HG03097 (cell line): ENCODE data around the gene CLASP2.
"Not testable (repeated sequence)": the region's sequence is repeated elsewhere in the genome, so short reads cannot be mapped to it uniquely, and the experiment has no call there.

Source experiments
- ATAC-seq: cut with Tn5 transposase; IDR thresholded peaks from one replicate; pipeline ENCODE4 v1.9.1; 2021; ENCODE audit not compliant: unreplicated experiment, low FRiP score

CLASP2 gene

DNA sequence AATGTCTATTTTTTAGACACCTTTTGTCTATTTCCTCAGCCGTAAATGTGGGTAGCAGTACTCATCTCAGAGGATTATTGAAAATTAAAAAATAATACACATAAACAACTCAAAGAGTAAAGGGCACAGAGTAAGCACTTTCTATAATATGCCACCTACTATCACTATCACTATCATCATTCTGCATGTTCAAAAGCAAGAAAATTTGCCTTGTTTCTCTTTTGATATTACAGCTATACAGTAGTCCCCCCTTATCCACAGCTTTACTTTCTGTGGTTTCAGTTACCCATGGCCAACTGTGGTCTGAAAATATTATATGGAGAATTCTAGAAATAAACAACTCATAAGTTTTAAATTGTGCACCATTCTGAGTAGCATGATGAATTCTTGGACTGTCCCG lies 27.7 kb downstream of the CLASP2 start:
- ATAC-seq = no peak

GRCh38 chr3:33687406-33688010 lies 30.5 kb downstream of the CLASP2 start:
- no peak for ATAC-seq

DNA sequence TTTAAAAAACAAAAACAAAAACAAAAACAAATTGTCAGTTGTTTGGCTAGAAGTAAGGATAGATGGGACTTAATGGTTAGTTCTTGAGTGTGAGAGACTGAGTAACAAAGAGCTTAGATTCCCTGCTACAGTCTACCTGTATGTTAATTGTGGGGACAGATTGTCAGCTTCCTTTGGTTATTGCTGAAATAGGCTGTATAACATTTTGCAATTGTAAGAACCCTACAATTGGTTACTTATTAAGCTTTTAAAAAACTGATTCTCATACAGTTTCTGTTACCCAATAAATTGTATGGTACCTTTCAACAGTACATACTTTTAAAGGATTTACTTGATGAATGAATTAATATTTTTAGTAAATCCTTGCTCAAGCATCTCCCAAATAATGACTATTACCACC lies 35.3 kb downstream of the CLASP2 start:
- no peak for ATAC-seq

- no peak for ATAC-seq
These were observed 36.4 kb downstream of the CLASP2 start for GRCh38 chr3:33681667-33682066.

DNA sequence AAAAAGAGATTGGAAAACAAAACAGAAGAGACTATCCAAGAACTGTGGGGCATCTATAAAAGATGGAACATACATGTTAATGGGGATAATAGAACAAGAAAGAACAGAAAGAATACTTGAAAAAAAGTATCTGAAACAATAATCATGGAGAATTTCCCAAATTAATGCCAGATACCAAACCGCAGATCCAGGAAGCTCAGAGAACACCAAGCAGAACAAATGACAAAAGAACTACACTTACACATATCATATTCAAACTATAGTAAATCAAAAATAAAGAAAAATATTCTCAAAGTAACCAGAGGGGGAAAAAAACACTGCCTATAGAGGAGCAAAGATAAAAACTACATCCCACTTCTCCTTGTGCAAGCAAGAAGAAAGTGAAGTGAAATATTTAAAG lies 40.0 kb downstream of the CLASP2 start:
- ATAC-seq = no peak

DNA sequence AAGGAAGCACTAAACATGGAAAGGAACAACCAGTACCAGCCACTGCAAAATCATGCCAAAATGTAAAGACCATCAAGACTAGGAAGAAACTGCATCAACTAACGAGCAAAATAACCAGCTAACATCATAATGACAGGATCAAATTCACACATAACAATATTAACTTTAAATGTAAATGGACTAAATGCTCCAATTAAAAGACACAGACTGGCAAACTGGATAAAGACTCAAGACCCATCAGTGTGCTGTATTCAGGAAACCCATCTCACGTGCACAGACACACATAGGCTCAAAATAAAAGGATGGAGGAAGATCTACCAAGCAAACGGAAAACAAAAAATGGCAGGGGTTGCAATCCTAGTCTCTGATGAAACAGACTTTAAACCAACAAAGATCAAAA lies 44.6 kb downstream of the CLASP2 start:
- ATAC-seq = not testable (repeated sequence)

DNA sequence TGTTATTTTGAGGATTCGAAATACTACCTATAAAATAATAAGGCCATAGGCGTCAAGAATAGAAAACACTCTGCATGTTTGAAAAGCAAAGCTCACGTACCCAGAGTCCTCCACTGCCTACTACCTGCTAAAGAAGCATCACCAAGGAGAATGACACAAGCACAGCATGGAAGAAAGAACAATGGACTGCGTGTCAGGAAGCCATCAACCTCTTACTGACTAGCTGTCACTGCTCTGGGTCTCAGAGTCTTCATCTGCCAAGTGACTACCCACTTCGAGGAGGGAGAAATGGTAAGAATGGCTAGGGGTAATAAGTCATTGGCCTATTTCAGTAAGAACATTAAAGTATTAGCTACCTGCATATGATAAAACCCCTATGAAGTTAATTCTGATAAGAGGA lies 49.4 kb downstream of the CLASP2 start:
- ATAC-seq = no peak

GRCh38 chr3:33665294-33665693 lies 52.8 kb downstream of the CLASP2 start:
- no peak for ATAC-seq

DNA sequence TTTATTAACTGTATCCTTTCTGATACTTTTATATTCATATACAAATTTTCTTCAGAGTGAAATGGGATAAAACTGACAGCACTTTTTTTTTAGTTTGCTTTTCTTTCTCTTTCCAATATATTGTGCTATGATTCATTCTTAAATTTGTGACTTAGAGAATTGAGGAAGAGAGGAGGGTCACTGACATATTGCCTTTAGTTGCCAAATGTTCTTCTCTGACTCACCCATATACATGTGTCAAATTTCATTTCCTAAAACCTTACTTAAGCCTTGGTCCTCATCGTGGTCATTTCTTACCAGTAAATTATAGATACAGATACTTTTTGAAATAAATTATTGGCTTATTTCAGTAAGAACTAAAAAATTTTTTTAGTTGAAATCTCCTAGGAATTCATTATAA lies 53.9 kb downstream of the CLASP2 start:
- no peak for ATAC-seq

GRCh38 chr3:33663042-33663441 lies 55.0 kb downstream of the CLASP2 start:
- no peak for ATAC-seq

GRCh38 chr3:33659856-33660434 lies 58.1 kb downstream of the CLASP2 start:
- no peak for ATAC-seq

DNA sequence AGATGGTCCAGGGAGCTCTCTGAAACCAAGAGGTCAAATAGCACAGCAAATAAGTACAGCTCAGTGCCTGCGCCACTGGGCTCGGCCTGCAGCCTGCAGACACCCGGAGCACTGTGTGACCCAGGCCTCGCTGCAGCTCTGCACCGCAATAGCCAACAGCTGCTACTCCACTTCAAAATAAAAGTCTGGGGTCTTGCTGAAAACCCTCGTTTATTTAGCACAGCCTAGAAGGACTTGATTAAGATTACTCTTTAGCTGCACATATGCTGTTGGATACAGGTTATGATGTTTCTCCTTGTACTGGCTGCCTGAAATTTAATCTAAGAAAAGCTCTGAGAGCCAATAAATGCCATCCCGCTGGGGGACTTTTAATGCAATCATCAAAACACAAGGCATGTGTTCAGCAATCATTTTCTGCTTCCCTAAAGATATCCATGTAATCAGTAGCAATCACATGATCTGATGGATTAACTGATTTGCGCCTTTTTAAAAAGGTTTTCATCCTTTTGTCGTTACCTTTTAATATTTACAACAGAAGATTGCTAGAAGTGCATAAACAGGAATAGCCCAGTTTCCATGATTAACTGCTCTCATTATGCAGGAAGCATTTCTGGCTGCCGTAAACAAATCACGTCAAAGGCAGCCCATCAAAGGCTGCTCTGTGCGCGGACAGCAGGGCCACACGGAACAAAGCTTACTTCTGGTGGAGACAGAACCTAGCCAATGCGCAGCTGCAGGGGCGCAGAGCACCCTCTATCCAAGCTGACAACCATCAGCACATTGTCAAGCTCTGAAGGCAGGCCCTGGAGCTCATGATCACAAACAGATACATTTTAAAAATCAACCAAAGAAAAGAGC lies 58.8 kb downstream of the CLASP2 start:
- peak; percentile 95 for ATAC-seq

DNA sequence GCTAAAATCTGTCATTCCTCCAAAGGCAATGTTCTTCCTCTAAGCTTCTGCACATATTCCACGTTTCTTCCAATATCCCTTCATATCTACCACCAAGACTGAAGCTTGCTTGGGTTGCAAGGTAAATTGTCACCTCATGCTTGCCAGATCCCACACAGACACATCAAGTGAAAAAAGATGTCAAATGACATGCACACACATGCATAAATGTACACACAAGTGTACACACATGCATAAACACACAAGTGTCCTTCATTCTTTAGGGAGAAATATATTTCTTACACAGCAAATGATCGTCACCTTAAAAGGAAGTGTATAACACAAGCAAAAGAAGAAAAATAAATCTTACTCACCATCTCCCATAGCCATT lies 59.4 kb downstream of the CLASP2 start:
- ATAC-seq = peak; percentile 22

DNA sequence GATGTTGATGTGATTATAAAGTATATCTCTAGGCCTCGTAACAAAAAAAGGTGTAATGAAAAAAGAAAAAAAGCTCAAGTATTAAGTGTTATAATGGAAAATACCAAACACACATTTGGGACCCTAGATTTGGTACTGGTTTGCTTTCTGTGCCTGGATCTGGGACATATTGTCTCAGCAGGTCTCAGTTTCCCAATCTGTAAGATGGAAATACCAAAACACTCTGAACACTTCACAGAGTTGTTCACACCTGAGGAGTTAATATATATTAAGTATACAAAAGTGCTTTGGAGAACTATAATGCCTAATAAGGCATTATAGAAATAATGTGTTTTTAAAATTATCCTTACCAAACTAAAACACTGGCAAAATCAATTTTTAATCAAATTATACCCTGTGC lies 60.0 kb downstream of the CLASP2 start:
- ATAC-seq = no peak

- no peak for ATAC-seq
These were observed 65.3 kb downstream of the CLASP2 start for GRCh38 chr3:33652736-33653135.

DNA sequence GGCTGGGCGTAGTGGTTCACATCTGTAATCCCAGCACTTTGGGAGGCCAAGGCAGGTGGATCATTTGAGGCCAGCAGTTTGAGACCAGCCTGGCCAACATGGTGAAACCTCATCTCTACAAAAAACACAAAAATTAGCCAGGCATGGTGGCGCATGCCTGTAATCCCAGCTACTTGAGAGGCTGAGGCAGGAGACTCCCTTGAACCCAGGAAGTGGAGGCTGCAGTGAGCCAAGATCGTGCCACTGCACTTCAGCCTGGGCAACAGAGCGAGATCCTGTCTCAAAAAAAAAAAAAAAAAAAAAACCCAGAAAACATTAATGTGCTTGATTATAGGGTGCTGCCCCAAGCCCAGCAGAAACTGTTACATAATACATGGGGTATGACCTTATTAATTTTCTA lies 67.0 kb downstream of the CLASP2 start:
- not testable (repeated sequence) for ATAC-seq

GRCh38 chr3:33650495-33650894 lies 67.6 kb downstream of the CLASP2 start:
- ATAC-seq = no peak

DNA sequence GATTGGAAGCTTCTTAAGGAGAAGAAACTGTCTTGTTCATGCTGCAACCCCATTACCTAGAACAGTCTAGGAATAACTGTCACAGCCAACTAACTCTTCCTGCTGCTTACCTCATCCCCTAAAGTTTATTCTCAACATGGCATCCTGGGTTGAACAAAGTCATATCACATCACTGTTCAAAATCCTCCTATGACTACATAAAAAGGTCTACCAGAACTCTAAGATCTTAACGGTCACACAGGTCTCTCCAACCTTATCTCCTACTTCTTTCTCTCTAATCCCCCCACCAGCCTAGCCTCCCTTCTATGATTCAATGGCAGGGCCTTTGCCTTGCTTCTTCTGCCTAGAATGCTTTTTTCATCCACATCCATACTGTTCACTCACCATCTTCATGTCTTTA lies 69.3 kb downstream of the CLASP2 start:
- ATAC-seq = no peak

- no peak for ATAC-seq
These were observed 71.6 kb downstream of the CLASP2 start for GRCh38 chr3:33646406-33646805.

DNA sequence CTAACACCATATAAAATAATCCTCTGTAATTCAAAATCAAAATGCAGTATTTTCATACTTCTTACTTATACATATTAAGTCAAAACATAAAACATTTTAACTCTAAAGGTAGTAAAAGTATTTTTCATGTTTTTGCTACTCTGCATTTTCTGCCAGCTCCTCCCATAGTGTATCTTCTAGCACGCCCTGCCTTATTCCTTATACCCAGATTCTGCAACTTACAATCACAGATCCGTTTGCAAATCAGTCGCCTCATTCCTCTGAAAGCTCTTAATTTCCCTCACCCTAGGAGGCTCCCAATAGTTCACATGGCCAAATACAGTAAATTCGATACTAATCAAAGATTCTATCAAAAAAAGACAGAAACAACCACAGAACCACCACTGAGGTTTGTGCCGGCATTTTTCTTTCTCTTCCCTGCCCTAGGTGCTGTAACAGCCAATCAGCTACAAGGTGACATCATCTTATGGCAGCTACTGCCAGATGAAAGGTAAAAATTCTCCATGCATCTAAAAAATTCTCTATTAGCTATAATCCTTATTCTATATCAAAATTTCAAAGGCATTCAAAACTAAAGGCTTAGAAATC lies 72.9 kb downstream of the CLASP2 start:
- ATAC-seq = no peak

DNA sequence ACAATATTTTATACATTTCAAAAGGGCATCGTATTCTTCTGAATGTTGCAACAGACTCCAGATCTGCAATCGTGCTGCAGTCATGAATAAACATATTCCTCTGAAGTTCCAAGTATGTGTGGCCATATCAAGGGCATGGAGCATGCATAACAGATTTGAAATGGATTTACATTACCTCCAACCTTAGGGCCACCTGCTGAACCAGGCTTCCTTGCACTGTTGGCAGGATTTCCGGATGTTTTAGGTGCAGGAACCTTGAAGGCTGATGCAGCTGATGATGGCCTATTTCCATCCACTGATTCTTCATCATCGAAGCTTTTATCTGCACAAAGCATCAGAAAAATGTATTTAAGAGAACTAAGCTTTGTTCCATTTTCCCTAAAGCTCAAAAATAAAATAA lies 73.5 kb downstream of the CLASP2 start:
- no peak for ATAC-seq

DNA sequence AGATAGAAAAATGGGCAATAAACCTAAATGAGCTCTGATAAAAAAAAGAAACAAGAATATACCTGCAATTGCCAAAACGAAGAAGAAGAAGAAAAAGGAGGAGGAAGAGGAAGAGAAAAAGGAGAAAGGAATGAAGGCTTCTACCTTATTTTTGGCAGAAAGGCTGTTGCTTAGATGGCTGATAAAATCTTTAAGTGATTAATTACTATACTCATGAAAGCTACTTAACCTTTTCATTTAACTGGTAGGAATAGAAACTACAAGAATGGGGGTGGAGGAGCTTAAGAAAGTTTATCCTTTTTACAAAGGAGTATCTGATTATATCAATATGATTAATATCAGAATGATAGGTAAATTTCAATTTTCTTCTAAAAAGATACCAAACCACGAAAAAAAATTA lies 75.2 kb downstream of the CLASP2 start:
- no peak for ATAC-seq
